Raji (cell line): Measurements from ENCODE around the gene HMGCS1.

ENCODE experiments used
- POLR2A ChIP-seq: IDR thresholded peaks from 2 replicates; pipeline ENCODE4 v1.6.1; 2011; ENCODE audit warnings: low read depth, low read length, control low read depth; ENCODE audit not compliant: insufficient read depth

The HMGCS1 gene

GRCh38 chr5:43313035-43313853 is at the start of gene HMGCS1:
Gene HMGCS1, minus strand, starts transcription at chr5:43313412. Its CDS starts 14,447 bp downstream, at chr5:43298965.
- TF ChIP-seq POLR2A, result peak; percentile 95

GRCh38 chr5:43358726-43359125 is 45.5 kb upstream of the HMGCS1 start:
- no peak for TF ChIP-seq POLR2A

DNA sequence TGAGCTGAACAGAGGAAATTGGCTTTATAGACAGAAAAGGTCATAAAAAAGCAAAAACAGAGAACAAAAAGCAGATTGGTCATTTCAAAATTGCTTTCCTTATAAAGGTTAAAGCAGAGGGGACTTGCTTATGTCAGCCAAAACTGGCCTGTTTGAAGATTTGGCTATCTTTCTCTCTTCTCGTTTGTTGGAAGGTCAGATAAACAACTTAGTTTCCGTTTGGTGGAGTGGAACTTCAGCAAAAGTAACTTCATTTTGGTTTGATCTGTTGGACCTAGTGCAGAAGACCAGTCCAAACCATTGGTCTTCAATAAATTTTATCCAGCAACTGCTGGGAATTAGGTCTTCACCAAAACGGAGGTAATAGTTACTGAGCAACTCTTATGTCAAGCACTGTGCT is 45.1 kb upstream of the HMGCS1 start:
- no peak for TF ChIP-seq POLR2A

GRCh38 chr5:43357878-43358281 is 44.7 kb upstream of the HMGCS1 start:
- TF ChIP-seq POLR2A, result no peak

GRCh38 chr5:43357067-43357466 is 43.9 kb upstream of the HMGCS1 start:
- TF ChIP-seq POLR2A, result no peak

DNA sequence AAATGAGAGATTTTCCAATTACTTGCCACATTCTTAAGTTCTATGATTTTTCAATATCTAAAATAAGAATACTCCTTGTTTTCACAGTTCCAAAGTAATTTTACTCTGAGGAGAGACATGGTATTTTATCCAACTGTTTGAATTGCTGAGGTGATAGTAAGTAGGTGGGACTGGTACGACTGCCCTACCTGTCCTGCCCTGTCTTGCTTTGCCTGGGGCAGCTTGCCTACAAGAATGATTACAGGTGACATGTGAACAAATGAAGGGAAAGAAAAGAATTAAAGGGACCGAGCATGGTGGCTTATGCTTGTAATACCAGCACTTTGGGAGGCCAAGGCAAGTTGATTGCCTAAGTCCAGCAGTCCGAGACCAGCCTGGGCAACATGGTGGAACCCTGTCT is 41.6 kb upstream of the HMGCS1 start:
- no peak for TF ChIP-seq POLR2A

- no peak for TF ChIP-seq POLR2A
These were observed 40.5 kb upstream of the HMGCS1 start for GRCh38 chr5:43353668-43354067.

DNA sequence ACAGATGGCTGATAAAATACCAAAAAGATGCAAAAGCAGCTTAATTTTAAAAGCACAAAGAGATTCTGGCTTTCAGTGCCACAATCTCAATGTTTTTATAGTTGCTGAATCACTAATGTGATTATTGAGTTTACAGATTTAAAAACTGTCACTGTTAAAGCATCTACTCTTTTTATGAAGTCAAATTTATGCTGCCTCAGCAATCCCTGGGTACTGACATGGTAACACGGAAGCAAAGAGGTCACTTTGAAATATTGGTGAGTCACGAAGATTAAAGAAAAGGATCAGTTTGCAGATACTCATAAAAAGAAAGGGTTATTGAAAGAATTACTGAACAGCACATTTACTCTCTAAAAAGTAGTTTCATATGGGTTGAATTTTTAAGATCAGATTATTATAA is 39.7 kb upstream of the HMGCS1 start:
- no peak for TF ChIP-seq POLR2A

DNA sequence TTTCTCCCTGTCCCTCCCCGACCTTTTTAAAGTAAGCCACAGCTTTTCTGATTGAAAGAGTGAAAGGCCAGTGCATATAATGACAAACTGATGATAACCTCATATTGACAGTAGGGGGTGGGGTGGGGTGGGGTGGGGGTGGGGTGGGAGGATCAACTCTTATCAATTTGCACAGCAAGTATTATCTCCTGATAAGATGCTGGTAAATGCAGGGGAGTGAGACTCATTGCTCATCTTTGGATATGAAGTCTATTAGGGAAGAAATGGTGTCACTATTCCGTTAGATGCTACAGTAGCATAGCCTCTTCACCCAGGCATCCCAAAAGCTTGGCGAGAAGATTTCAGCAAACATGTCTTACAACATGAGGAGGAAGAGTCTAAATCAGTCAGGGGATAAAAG is 38.9 kb upstream of the HMGCS1 start:
- TF ChIP-seq POLR2A, result no peak

- TF ChIP-seq POLR2A, result no peak
These were observed 35.7 kb upstream of the HMGCS1 start for GRCh38 chr5:43348861-43349363.

DNA sequence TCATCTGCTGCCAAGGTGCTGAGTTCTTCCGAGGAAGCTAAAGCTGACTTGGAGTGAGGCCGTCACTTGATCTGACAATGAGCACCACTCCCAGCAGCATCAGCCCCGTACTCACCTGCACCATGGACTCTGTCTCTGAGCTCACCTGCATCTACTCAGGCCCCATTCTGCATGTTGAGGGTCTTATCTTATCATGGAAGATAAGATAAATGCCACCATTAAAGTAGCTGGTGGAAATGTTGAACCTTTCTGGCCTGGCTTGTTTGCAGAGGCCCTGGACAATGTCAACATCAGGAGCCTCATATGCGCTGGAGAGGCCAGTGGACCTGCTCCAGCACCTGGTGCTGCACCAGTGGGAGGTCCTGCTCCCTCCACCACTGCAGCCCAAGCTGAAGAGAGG is 35.0 kb upstream of the HMGCS1 start:
- TF ChIP-seq POLR2A, result no peak

DNA sequence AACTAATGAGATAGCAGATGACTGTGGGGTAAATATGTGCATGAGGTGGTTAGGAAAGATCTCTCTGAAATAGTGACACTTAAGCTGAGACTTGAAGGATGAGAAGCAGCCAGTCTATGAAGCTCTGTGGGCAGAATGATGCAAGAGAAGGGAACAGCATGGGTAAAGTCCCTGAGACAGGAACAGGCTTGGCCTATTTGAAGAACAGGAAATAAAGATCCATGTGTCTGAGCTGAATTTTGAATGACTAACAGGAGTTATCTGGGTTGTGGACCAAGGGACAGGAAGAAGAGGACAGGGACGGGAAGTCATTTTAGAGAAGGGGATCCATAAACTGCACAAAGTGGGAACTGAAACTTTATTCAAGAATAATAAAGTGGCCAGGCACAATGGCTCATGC is 25.6 kb upstream of the HMGCS1 start:
- TF ChIP-seq POLR2A, result no peak

GRCh38 chr5:43336159-43336558 is 22.9 kb upstream of the HMGCS1 start:
- TF ChIP-seq POLR2A, result no peak

- TF ChIP-seq POLR2A, result no peak
These were observed 22.5 kb upstream of the HMGCS1 start for GRCh38 chr5:43335681-43336080.

- TF ChIP-seq POLR2A, result no peak
These were observed 19.2 kb upstream of the HMGCS1 start for GRCh38 chr5:43332401-43332800.

- TF ChIP-seq POLR2A, result no peak
These were observed 7.6 kb upstream of the HMGCS1 start for GRCh38 chr5:43320846-43321245.

DNA sequence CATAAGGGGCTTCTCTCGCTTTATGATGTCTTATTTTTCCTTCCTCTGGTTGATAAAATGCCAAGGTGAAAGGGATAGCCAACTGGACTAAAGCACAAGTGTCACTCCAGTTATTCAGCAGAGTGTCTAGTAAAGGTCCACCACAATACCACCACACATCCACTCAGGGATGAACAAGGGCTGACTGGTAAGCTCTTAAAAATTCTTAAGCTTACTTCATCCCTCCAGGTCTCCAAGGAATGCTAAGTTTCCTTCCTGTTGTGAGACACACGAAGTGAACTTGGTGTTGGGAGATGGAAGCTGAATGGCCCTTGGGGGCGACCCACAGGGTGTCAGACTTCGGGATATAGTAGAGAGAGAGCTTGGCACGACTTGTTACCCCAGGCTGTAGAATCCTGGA is 3.2 kb upstream of the HMGCS1 start:
- TF ChIP-seq POLR2A, result no peak
